ENCODE results near the gene OR10X1.

Gene OR10X1

GRCh38 chr1:158554352-158554751 is 25.3 kb downstream of the OR10X1 start, which contains the start of gene OR6Y1:
Gene OR6Y1 (minus strand): TSS chr1:158554405. CDS start chr1:158548105, 6,300 bp downstream.
- no peak for TF ChIP-seq CTCF (IDR thresholded peaks at IDR 0.05; ENCODE audit: insufficient read depth, low read depth, low read length, missing control alignments)
- no peak within 1 kb of the TSS for H3K4me3 ChIP-seq (ENCODE audit: low read depth, low read length)
- DNase-seq (ENCODE audit: low read depth), result no peak

GRCh38 chr1:158552296-158552695 is 27.4 kb downstream of the OR10X1 start:
- no peak for TF ChIP-seq CTCF (IDR thresholded peaks at IDR 0.05; ENCODE audit: insufficient read depth, low read depth, low read length, missing control alignments)
- no peak for DNase-seq (ENCODE audit: low read depth)
- H3K4me3 ChIP-seq (ENCODE audit: low read depth, low read length), result no peak overlapping the region

GRCh38 chr1:158547533-158547932 is 32.2 kb downstream of the OR10X1 start:
- TF ChIP-seq CTCF (IDR thresholded peaks at IDR 0.05; ENCODE audit: insufficient read depth, low read depth, low read length, missing control alignments), result no peak
- H3K4me3 ChIP-seq (ENCODE audit: low read depth, low read length), result no peak overlapping the region
- DNase-seq (ENCODE audit: low read depth), result no peak

GRCh38 chr1:158537609-158538008 is 42.1 kb downstream of the OR10X1 start:
- TF ChIP-seq CTCF (IDR thresholded peaks at IDR 0.05; ENCODE audit: insufficient read depth, low read depth, low read length, missing control alignments), result no peak
- no peak overlapping the region for H3K4me3 ChIP-seq (ENCODE audit: low read depth, low read length)
- DNase-seq (ENCODE audit: low read depth), result no peak

- no peak for TF ChIP-seq CTCF (IDR thresholded peaks at IDR 0.05; ENCODE audit: insufficient read depth, low read depth, low read length, missing control alignments)
- DNase-seq (ENCODE audit: low read depth), result no peak
Measured at GRCh38 chr1:158534496-158534895, 45.2 kb downstream of the OR10X1 start.

More at GRCh38 chr1:158534496-158534895, 45.2 kb downstream of the OR10X1 start:
- no peak overlapping the region for H3K4me3 ChIP-seq (ENCODE audit: low read depth, low read length)
